ENCODE data around the gene CCSAP.
"Not testable (repeated sequence)": the region's sequence is repeated elsewhere in the genome, so short reads cannot be mapped to it uniquely, and the experiment has no call there.

CCSAP gene

DNA sequence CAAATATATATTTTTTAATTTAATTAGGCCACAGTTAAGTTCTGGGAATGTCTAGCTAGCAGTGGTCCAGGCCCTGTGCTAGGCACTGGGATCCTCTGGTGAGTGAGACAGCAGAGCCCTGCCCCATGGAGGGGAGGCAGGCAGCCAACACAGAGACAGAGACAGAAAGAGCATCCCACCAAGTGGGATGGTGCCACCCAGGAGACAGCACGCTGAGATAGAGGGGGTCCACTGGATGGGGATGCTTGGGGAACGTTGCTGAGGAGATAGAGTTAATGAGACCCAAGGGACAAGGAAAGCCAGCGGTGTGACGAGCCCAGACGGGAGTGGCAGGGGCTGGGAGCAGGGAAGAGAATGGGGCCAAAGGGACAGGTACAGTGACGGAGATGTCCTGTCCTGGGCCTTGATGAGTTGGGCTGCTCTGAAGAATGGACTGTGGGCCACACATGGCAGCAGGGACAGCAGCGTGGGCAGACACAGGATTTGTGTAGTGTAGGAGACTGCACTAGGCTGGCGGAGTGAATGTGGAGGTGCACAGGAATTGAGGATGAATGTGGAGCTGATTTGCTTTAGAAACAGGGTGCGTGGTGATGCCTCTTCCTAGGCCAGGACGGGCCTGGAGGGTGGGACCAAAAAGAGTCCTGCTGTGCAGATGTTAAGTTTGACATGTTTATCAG is 49.2 kb downstream of the CCSAP start:
- H3K9me3 ChIP-seq (ENCODE audit: control insufficient read depth, insufficient read depth, low read depth, low read length) = no peaks in the 10 kb centered on the region
- H3K27ac ChIP-seq (ENCODE audit: extremely low read depth, low read depth, low read length) = no peak overlapping the region
- H3K36me3 ChIP-seq (ENCODE audit: control insufficient read depth in 2 of 2, insufficient read depth in 1 of 2, low read length in 2 of 2) = peaks cover 26 to 54% of the 10 kb centered on the region in 2 experiments
- no peak overlapping the region for H3K4me3 ChIP-seq (ENCODE audit: low read depth, low read length)
- ChIA-PET POLR2A (interaction anchor here (1.1 kb wide), 1 partner anchor 20 kb away, joined by 3 read pairs; no protein-coding TSS in a partner anchor), CTCF (interaction anchor here (0.5 to 0.6 kb wide), 3 partner anchors 12 to 1621 kb away, joined by 3 to 5 read pairs (median 3); no protein-coding TSS in a partner anchor)
- TF ChIP-seq ZNF426 (tag by site-specific recombination; IDR thresholded peaks at IDR 0.05) (no peak), ZBTB1 (tag by site-specific recombination; IDR thresholded peaks at IDR 0.05) (no peak), WT1 (tag by site-specific recombination; IDR thresholded peaks at IDR 0.05) (no peak), KLF7 (tag by site-specific recombination; IDR thresholded peaks at IDR 0.05; ENCODE audit: borderline replicate concordance) (no peak), ZNF544 (tag by site-specific recombination; IDR thresholded peaks at IDR 0.05) (no peak)
- no peaks in the 10 kb centered on the region for H3K4me1 ChIP-seq (ENCODE audit: control insufficient read depth, insufficient read depth, low read length)

DNA sequence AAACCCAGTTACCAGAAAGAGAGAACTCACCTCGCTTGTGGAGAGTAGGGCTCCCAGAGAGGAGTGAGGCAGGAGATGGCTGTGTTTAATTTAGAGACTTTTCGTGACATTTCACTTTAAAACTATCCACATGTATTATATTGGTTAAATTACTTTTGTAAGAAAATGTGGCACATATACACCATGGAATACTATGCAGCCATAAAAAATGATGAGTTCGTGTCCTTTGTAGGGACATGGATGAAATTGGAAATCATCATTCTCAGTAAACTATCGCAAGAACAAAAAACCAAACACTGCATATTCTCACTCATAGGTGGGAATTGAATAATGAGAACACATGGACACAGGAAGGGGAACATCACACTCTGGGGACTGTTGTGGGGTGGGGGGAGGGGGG is 51.2 kb downstream of the CCSAP start:
- POLR2A ChIA-PET, CTCF ChIA-PET: not testable (repeated sequence)

DNA sequence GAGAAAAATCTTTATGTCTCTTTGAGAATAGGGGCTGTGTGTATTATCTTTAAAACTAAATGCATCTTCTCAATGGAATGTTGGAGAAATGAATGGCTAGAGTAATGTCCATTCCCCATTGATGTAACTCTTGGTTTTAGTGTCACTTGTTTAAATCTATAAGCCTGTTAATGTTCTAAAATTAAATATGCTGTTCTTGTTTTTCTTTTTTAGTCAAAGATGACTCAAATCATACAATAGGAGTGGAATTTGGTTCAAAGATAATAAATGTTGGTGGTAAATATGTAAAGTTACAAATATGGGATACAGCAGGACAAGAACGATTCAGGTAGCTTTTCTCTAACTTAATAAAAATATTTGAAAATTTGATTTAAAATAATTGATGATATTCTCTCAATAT is 54.3 kb downstream of the CCSAP start:
- H3K4me3 ChIP-seq (ENCODE audit: low read depth, low read length) = no peak overlapping the region
- no peaks in the 10 kb centered on the region for H3K9me3 ChIP-seq (ENCODE audit: control insufficient read depth, insufficient read depth, low read depth, low read length)
- peaks cover 18% of the 10 kb centered on the region; the same call in 1 of the 2 replicates for H3K4me1 ChIP-seq (ENCODE audit: control insufficient read depth, insufficient read depth, low read length)
- H3K27ac ChIP-seq (ENCODE audit: extremely low read depth, low read depth, low read length) = no peak overlapping the region
- ChIA-PET POLR2A (no interaction called here), CTCF (interaction anchor here (0.7 to 1.0 kb wide), 2 partner anchors 48 to 179 kb away, joined by 3 read pairs; no protein-coding TSS in a partner anchor)
- peaks cover 25 to 26% of the 10 kb centered on the region in 2 experiments for H3K36me3 ChIP-seq (ENCODE audit: control insufficient read depth in 2 of 2, insufficient read depth in 1 of 2, low read length in 2 of 2)
- no peak for TF ChIP-seq ZNF366 (tag by site-specific recombination; conservative IDR thresholded peaks at IDR 0.05)
- TF ChIP-seq ZNF624 (tag by site-specific recombination; IDR thresholded peaks at IDR 0.05) = no peak
- TF ChIP-seq ZNF600 (tag by site-specific recombination; IDR thresholded peaks at IDR 0.05) = no peak
- TF ChIP-seq, protein P1, sequence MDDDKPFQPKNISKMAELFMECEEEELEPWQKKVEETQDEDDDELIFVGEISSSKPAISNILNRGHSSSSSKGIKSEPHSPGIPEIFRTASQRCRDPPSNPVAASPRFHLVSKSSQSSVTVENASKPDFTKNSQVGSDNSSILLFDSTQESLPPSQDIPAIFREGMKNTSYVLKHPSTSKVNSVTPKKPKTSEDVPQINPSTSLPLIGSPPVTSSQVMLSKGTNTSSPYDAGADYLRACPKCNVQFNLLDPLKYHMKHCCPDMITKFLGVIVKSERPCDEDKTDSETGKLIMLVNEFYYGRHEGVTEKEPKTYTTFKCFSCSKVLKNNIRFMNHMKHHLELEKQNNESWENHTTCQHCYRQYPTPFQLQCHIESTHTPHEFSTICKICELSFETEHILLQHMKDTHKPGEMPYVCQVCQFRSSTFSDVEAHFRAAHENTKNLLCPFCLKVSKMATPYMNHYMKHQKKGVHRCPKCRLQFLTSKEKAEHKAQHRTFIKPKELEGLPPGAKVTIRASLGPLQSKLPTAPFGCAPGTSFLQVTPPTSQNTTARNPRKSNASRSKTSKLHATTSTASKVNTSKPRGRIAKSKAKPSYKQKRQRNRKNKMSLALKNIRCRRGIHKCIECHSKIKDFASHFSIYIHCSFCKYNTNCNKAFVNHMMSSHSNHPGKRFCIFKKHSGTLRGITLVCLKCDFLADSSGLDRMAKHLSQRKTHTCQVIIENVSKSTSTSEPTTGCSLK (tag by site-specific recombination; IDR thresholded peaks at IDR 0.05) = no peak
- TF ChIP-seq ZNF157 (tag by site-specific recombination; IDR thresholded peaks at IDR 0.05) = no peak
- no peak for TF ChIP-seq ZFP37 (tag by site-specific recombination; IDR thresholded peaks at IDR 0.05)
- no peak for TF ChIP-seq ZNF302 (tag by site-specific recombination; IDR thresholded peaks at IDR 0.05; ENCODE audit: low read depth)
- no peak for TF ChIP-seq ZNF10 (tag by site-specific recombination; IDR thresholded peaks at IDR 0.05)
- TF ChIP-seq ZXDB (tag by site-specific recombination; IDR thresholded peaks at IDR 0.05) = no peak

More for the DNA sequence above, 51.2 kb downstream of the CCSAP start:
- not testable (repeated sequence) for H3K4me3 ChIP-seq (ENCODE audit: low read depth, low read length); H3K4me1 ChIP-seq (ENCODE audit: control insufficient read depth, insufficient read depth, low read length); H3K27ac ChIP-seq (ENCODE audit: extremely low read depth, low read depth, low read length); H3K9me3 ChIP-seq (ENCODE audit: control insufficient read depth, insufficient read depth, low read depth, low read length)
- H3K36me3 ChIP-seq (ENCODE audit: control insufficient read depth in 2 of 2, insufficient read depth in 1 of 2, low read length in 2 of 2) = peaks cover 26 to 40% of the 10 kb centered on the region in 2 experiments
- peak; percentile 98 for TF ChIP-seq ZNF146 (tag by site-specific recombination; IDR thresholded peaks at IDR 0.05)
- TF ChIP-seq, protein P2, sequence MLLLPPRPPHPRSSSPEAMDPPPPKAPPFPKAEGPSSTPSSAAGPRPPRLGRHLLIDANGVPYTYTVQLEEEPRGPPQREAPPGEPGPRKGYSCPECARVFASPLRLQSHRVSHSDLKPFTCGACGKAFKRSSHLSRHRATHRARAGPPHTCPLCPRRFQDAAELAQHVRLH (tag by site-specific recombination; IDR thresholded peaks at IDR 0.05) = peak; percentile 31; the same call in 1 of the 2 replicates

DNA sequence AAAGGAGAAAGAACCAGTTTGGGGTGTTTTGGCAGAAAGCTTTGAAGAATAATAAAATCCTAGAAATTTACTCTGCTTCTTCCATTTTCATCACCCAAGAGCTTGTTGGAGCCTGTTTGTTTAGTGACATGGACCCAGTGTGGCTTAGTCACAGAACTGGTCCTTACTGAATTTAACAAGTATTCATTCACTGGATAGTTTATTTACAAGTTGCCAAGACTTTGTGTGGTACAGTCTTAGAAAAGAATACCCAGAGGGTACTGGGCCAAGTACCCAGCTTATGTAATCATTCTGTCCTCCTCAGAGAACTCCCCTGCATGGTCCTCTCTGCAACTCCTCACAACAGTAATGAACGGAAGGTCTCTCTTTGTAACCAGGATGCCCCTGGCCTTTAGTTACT is 55.6 kb downstream of the CCSAP start:
- H3K4me3 ChIP-seq (ENCODE audit: low read depth, low read length) = no peak overlapping the region
- ChIA-PET CTCF (interaction anchor here (0.9 to 1.0 kb wide), 2 partner anchors 13 to 29 kb away, joined by 3 read pairs; no protein-coding TSS in a partner anchor), POLR2A (no interaction called here)
- TF ChIP-seq ZNF548 (tag by site-specific recombination; IDR thresholded peaks at IDR 0.05) (no peak), GLIS1 (tag by site-specific recombination; IDR thresholded peaks at IDR 0.05) (peak; percentile 26; the same call in 1 of the 2 replicates)
- H3K4me1 ChIP-seq (ENCODE audit: control insufficient read depth, insufficient read depth, low read length) = peaks cover 18% of the 10 kb centered on the region; the same call in 1 of the 2 replicates
- H3K27ac ChIP-seq (ENCODE audit: extremely low read depth, low read depth, low read length) = no peak overlapping the region
- no peaks in the 10 kb centered on the region for H3K9me3 ChIP-seq (ENCODE audit: control insufficient read depth, insufficient read depth, low read depth, low read length)
- H3K36me3 ChIP-seq (ENCODE audit: control insufficient read depth in 2 of 2, insufficient read depth in 1 of 2, low read length in 2 of 2) = peaks cover 23 to 26% of the 10 kb centered on the region in 2 experiments
